Gastroesophageal sphincter (tissue), 4 donors: ENCODE results near the gene SORBS1. TPM values are rescaled to one million over a fixed set of nuclear protein-coding genes. Genes with fewer than 3 reads are reported as not detected.

Source experiments
- ATAC-seq: fragments of 150-250 bp; one replicate; pipeline ENCODE4 v1.9.1; 2016; ENCODE audit warnings: mild to moderate bottlenecking, moderate library complexity
- H3K27ac ChIP-seq, 4 donors: fragments of 200-600 bp; sonication (generic) in 3 of 4; 1 replicate in 3 of 4; 2 replicates in 1 of 4; pipeline ENCODE4 v1.5.1; 2016 to 2019
- H3K27me3 ChIP-seq: fragments of 200-600 bp; sonication (generic); one replicate; pipeline ENCODE4 v1.5.1; 2019
- H3K36me3 ChIP-seq, 2 donors: fragments of 200-600 bp; sonication (generic); one replicate each; pipeline ENCODE4 v1.5.1; 2019; ENCODE audit warnings: control low read depth in 1 of 2
- H3K4me1 ChIP-seq, 3 donors: fragments of 200-600 bp; sonication (generic); 1 replicate in 2 of 3; 2 replicates in 1 of 3; pipeline ENCODE4 v1.5.1; 2016 to 2019; ENCODE audit warnings: control low read depth in 2 of 3
- H3K4me3 ChIP-seq, 2 donors: fragments of 200-600 bp; sonication (generic); one replicate each; pipeline ENCODE4 v1.5.1; 2019; ENCODE audit warnings: mild to moderate bottlenecking in 1 of 2, moderate library complexity in 1 of 2
- H3K9me3 ChIP-seq, 3 donors: fragments of 200-600 bp; sonication (generic); one replicate each; pipeline ENCODE4 v1.5.1; 2017 to 2019; ENCODE audit warnings: control low read depth in 2 of 3
- CTCF ChIP-seq, 4 experiments: fragments of 200-600 bp in 2 of 4; fragments of 450-650 bp in 2 of 4; sonication (generic) in 1 of 4; IDR thresholded peaks; one replicate each; pipeline ENCODE4 v1.5.1; 2017 to 2019; ENCODE audit warnings: antibody characterized with exemption in 4 of 4, mild to moderate bottlenecking in 2 of 4, moderate library complexity in 2 of 4
- EP300 ChIP-seq: sonication (generic); formaldehyde crosslinking; IDR thresholded peaks from one replicate; pipeline ENCODE4 v1.6.1; 2017; ENCODE audit warnings: antibody characterized with exemption, mild to moderate bottlenecking
- POLR2A ChIP-seq, 2 donors: fragments of 450-650 bp; IDR thresholded peaks; one replicate each; pipeline ENCODE4 v1.6.1; 2017; ENCODE audit warnings: antibody characterized with exemption in 2 of 2, mild to moderate bottlenecking in 2 of 2, moderate library complexity in 1 of 2
- POLR2AphosphoS5 ChIP-seq: sonication (generic); formaldehyde crosslinking; IDR thresholded peaks from one replicate; pipeline ENCODE4 v1.6.1; 2017; ENCODE audit warnings: antibody characterized with exemption
- WGBS, 2 donors: methylation state at CpG; one replicate each; pipeline ENCODE4 v1.1.5; 2018; ENCODE audit warnings: low coverage in 1 of 2; 5-methylcytosine and 5-hydroxymethylcytosine counted together
- total RNA-seq, 4 donors: library from RNA; depleted of rRNA; stranded (reverse); fragments of >200 nt; gene quantifications; one replicate each; pipeline ENCODE4 v1.1.0, GENCODE V29; 2016

Gene SORBS1
- total RNA-seq, 4 donors from 2014 or later, result 1,866 to 2,220 (median 1,948) TPM

GRCh38 chr10:95556994-95557767 lies 4.0 kb downstream of the SORBS1 start:
- H3K4me1 ChIP-seq, result peaks cover 0 to 45% (median 0%) of the 10 kb centered on the region in 3 donors
- 31 to 32% methylated on average over 6 to 8 of the region's 8 CpGs for WGBS, 2 donors
- peak overlapping the region; percentile 84 to 97 (median 92) for H3K27ac ChIP-seq
- H3K9me3 ChIP-seq, result no peaks in the 10 kb centered on the region
- H3K36me3 ChIP-seq, result no peaks in the 10 kb centered on the region
- TF ChIP-seq POLR2AphosphoS5 (peak; percentile 6), POLR2A (IDR thresholded peaks at IDR 0.05) (no peak), EP300 (no peak), CTCF (IDR thresholded peaks at IDR 0.05) (no peak)
- H3K4me3 ChIP-seq, result peak overlapping the region; percentile 78 to 89
- no peak for ATAC-seq
- H3K27me3 ChIP-seq, result no peaks in the 10 kb centered on the region

GRCh38 chr10:95553674-95554073 lies 7.5 kb downstream of the SORBS1 start:
- 81% methylated on average over 4 of the region's 4 CpGs for WGBS, 2 donors
- no peak for ATAC-seq
- Histone ChIP-seq H3K4me3 (no peak overlapping the region), H3K27me3 (no peaks in the 10 kb centered on the region), H3K27ac (peak overlapping the region; percentile 68 to 97 (median 86)), H3K9me3 (no peaks in the 10 kb centered on the region), H3K4me1 (peaks cover 0 to 68% (median 3%) of the 10 kb centered on the region in 3 donors), H3K36me3 (no peaks in the 10 kb centered on the region)
- TF ChIP-seq CTCF (IDR thresholded peaks at IDR 0.05), result no peak
- no peak for TF ChIP-seq POLR2AphosphoS5
- no peak for TF ChIP-seq EP300
- TF ChIP-seq POLR2A (IDR thresholded peaks at IDR 0.05), result no peak

- Histone ChIP-seq H3K27ac (peak overlapping the region; percentile 60 to 100 (median 90)), H3K4me1 (peaks cover 0 to 77% (median 6%) of the 10 kb centered on the region in 3 donors), H3K36me3 (no peaks in the 10 kb centered on the region), H3K27me3 (no peaks in the 10 kb centered on the region), H3K9me3 (no peaks in the 10 kb centered on the region), H3K4me3 (peak overlapping the region in 1 of 2 donors; percentile 1)
- TF ChIP-seq POLR2A (IDR thresholded peaks at IDR 0.05) (no peak), POLR2AphosphoS5 (no peak), CTCF (IDR thresholded peaks at IDR 0.05) (no peak), EP300 (no peak)
- no peak for ATAC-seq
- 17 to 40% methylated on average over 5 of the region's 5 CpGs for WGBS, 2 donors
Observed at GRCh38 chr10:95552679-95553342, 8.4 kb downstream of the SORBS1 start.

- H3K4me1 ChIP-seq, result peaks cover 0 to 91% (median 8%) of the 10 kb centered on the region in 3 donors
- ATAC-seq, result no peak
Observed at GRCh38 chr10:95550073-95550672, 11.0 kb downstream of the SORBS1 start.

More at GRCh38 chr10:95550073-95550672, 11.0 kb downstream of the SORBS1 start:
- Histone ChIP-seq H3K36me3 (no peaks in the 10 kb centered on the region), H3K9me3 (no peaks in the 10 kb centered on the region), H3K27me3 (no peaks in the 10 kb centered on the region), H3K27ac (peak overlapping the region; percentile 84 to 100 (median 94)), H3K4me3 (peak overlapping the region in 1 of 2 donors; percentile 32)
- 45 to 50% methylated on average over 8 to 10 of the region's 10 CpGs for WGBS, 2 donors
- TF ChIP-seq POLR2A (IDR thresholded peaks at IDR 0.05) (no peak), POLR2AphosphoS5 (no peak), CTCF (IDR thresholded peaks at IDR 0.05) (no peak), EP300 (no peak)
